Endodermal cell (in vitro differentiated cells): Measurements from ENCODE around the gene MLLT1. TPM values are rescaled to one million over a fixed set of nuclear protein-coding genes. Genes with fewer than 3 reads are reported as not detected.

ENCODE experiments used
- DNase-seq: peaks from one replicate; pipeline ENCODE4 v3.0.0-alpha.2; 2017
- H3K27ac ChIP-seq: 2 replicates; pipeline ENCODE4 v1.5.1; 2013; ENCODE audit warnings: mild to moderate bottlenecking, low read depth, low read length, moderate library complexity
- H3K27me3 ChIP-seq: 2 replicates; pipeline ENCODE4 v1.6.1; 2013; ENCODE audit warnings: mild to moderate bottlenecking, low read length, moderate library complexity; ENCODE audit not compliant: insufficient read depth, control insufficient read depth, poor library complexity, severe bottlenecking
- H3K36me3 ChIP-seq: 2 replicates; pipeline ENCODE4 v1.7.0; 2013; ENCODE audit warnings: mild to moderate bottlenecking, low read length, moderate library complexity; ENCODE audit not compliant: control insufficient read depth, insufficient read depth
- H3K4me1 ChIP-seq: one replicate; pipeline ENCODE4 v1.7.0; 2013; ENCODE audit warnings: low read length; ENCODE audit not compliant: control insufficient read depth, insufficient read depth
- H3K4me3 ChIP-seq: 2 replicates; pipeline ENCODE4 v1.5.1; 2013; ENCODE audit warnings: mild to moderate bottlenecking, low read length, moderate library complexity
- H3K9ac ChIP-seq: 2 replicates; pipeline ENCODE4 v1.6.1; 2013; ENCODE audit warnings: mild to moderate bottlenecking, low read length, moderate library complexity; ENCODE audit not compliant: poor library complexity, severe bottlenecking; ENCODE audit errors: extremely low read depth
- H3K9me3 ChIP-seq: 2 replicates; pipeline ENCODE4 v1.6.1; 2013; ENCODE audit warnings: mild to moderate bottlenecking, low read length, moderate library complexity; ENCODE audit not compliant: control insufficient read depth
- H3K27ac Mint-ChIP-seq: 2 replicates; pipeline ENCODE4 v1.8.0; 2020; ENCODE audit warnings: mixed read lengths
- H3K27me3 Mint-ChIP-seq: 2 replicates; pipeline ENCODE4 v1.8.0; 2021; ENCODE audit warnings: mild to moderate bottlenecking, mixed read lengths; ENCODE audit not compliant: insufficient read depth
- H3K36me3 Mint-ChIP-seq: 2 replicates; pipeline ENCODE4 v1.8.0; 2020; ENCODE audit warnings: low read depth, mixed read lengths
- H3K4me1 Mint-ChIP-seq: 2 replicates; pipeline ENCODE4 v1.8.0; 2020; ENCODE audit warnings: mixed read lengths
- H3K4me3 Mint-ChIP-seq: 2 replicates; pipeline ENCODE4 v1.8.0; 2020; ENCODE audit warnings: mild to moderate bottlenecking, moderate library complexity, mixed read lengths
- H3K9me3 Mint-ChIP-seq: 2 replicates; pipeline ENCODE4 v1.8.0; 2020; ENCODE audit warnings: mild to moderate bottlenecking, mixed read lengths
- CTCF ChIP-seq: fragments of 200-600 bp; sonication (generic); conservative IDR thresholded peaks from 2 replicates; pipeline ENCODE4 v1.5.0; 2021; ENCODE audit warnings: antibody characterized with exemption, mild to moderate bottlenecking
- WGBS, 2 experiments: methylation state at CpG; one replicate each; pipeline versions ENCODE4 v1.1.5 to v1.1.7; 2013; ENCODE audit warnings: missing lambda C conversion rate in 2 of 2, mixed read lengths in 1 of 2; ENCODE audit not compliant: insufficient coverage in 1 of 2, insufficient read length in 1 of 2; 5-methylcytosine and 5-hydroxymethylcytosine counted together
- total RNA-seq, 2 donors: library from RNA; stranded (reverse); fragmentation: NEBNext Ultra II Directional in 1 of 2; extraction: Animal tissue kit (Norgen Biotek cat#: 25700) in 1 of 2; gene quantifications; 2 replicates in 1 of 2; 3 replicates in 1 of 2; pipeline ENCODE4 v1.2.1, GENCODE V29; 2021

MLLT1 gene
- total RNA-seq, 2 donors from 2014 or later, result 50.1 to 51.8 TPM

DNA sequence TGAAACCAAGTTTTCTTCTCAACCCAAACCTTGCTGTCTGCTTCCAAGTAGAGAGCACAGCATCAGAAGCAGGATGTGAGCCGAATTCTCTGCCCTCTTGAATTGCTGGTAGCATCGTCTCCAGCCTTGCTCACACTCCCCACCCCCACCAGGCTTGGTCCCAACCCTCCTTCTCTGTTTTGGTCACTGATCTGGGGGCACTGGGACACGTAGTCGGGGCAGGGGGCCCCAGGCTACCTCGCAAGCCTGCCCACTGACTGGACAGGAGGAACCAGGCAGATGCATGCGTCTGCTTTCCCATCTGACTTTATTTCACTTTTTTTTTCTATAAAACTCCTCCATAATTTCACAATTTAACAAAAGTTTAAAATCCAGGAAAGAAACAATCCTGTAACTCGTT lies 69.7 kb downstream of the MLLT1 start:
- no peak overlapping the region for H3K9ac ChIP-seq
- Mint-ChIP-seq H3K27ac (no peak overlapping the region), H3K4me3 (no peak overlapping the region), H3K9me3 (no peaks in the 10 kb centered on the region), H3K4me1 (no peaks in the 10 kb centered on the region), H3K36me3 (peaks cover 5% of the 10 kb centered on the region), H3K27me3 (peaks cover 2% of the 10 kb centered on the region)
- no peak overlapping the region for H3K27ac ChIP-seq
- no peaks in the 10 kb centered on the region for H3K9me3 ChIP-seq
- peaks cover 4% of the 10 kb centered on the region for H3K36me3 ChIP-seq
- no peak for DNase-seq
- no peaks in the 10 kb centered on the region for H3K27me3 ChIP-seq
- no peak for TF ChIP-seq CTCF
- 93 to 94% methylated on average over 5 to 7 of the region's 7 CpGs for WGBS, 2 experiments
- no peak overlapping the region for H3K4me3 ChIP-seq
- no peaks in the 10 kb centered on the region for H3K4me1 ChIP-seq

DNA sequence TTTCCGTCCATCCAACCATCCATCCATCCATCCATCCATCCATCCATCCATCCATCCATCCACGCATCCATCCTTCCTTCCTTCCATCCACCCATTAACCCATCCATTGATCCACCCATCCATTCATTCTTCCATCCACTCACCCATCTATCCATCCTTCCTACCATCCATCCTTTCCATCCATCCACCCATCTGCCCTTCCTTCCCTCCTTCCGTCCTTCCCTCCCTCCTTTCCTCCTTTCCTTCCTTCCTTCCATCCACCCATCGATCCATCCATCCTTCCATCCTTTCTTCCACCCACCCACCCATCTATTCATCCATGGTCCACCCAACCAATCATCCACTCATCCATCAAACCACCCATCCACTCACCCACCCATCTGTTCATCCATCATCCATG lies 70.1 kb downstream of the MLLT1 start:
- Histone ChIP-seq H3K36me3 (peaks cover 4% of the 10 kb centered on the region), H3K27me3 (no peaks in the 10 kb centered on the region), H3K4me3 (no peak overlapping the region), H3K9ac (no peak overlapping the region), H3K9me3 (no peaks in the 10 kb centered on the region), H3K4me1 (no peaks in the 10 kb centered on the region), H3K27ac (no peak overlapping the region)
- Mint-ChIP-seq H3K4me3 (no peak overlapping the region), H3K27ac (no peak overlapping the region), H3K4me1 (no peaks in the 10 kb centered on the region), H3K27me3 (peaks cover 2% of the 10 kb centered on the region), H3K36me3 (peaks cover 5% of the 10 kb centered on the region), H3K9me3 (no peaks in the 10 kb centered on the region)
- 70% methylated on average over 4 of the region's 4 CpGs for WGBS, 2 experiments
- no peak for DNase-seq
- TF ChIP-seq CTCF, result no peak

DNA sequence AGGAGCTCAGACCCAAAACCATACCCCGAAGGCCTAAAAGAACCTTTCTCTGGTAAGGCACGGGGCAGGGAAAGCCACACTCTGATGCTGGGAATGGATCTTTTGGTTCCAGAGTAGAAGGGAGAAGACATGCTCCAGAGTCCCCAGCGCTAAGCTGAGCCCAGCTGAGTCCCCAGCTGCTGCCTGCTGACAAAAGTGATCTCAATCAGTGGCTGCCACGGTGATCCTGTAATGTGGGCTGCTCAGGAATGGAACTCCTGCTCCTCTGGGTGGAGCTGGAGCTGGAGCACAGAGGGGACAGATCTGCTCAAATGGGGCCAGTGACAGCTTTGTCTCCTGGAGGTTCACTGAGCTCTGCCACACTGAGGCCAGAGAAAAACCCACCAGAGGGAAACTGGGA lies 70.5 kb downstream of the MLLT1 start:
- Mint-ChIP-seq H3K4me1 (no peaks in the 10 kb centered on the region), H3K27me3 (peaks cover 2% of the 10 kb centered on the region), H3K9me3 (no peaks in the 10 kb centered on the region)

More for the DNA sequence above, 70.5 kb downstream of the MLLT1 start:
- Histone ChIP-seq H3K27me3 (no peaks in the 10 kb centered on the region), H3K9ac (no peak overlapping the region), H3K27ac (no peak overlapping the region), H3K4me3 (no peak overlapping the region), H3K36me3 (no peaks in the 10 kb centered on the region), H3K4me1 (no peaks in the 10 kb centered on the region), H3K9me3 (no peaks in the 10 kb centered on the region)
- Mint-ChIP-seq H3K27ac (no peak overlapping the region), H3K4me3 (no peak overlapping the region), H3K36me3 (peaks cover 5% of the 10 kb centered on the region)
- no peak for TF ChIP-seq CTCF
- peak; percentile 49 for DNase-seq
- 89 to 96% methylated on average over 2 to 4 of the region's 4 CpGs for WGBS, 2 experiments
